Measurements from ENCODE around the gene PPP2CA. TPM values are rescaled to one million over a fixed set of nuclear protein-coding genes. Genes with fewer than 3 reads are reported as not detected.

The PPP2CA gene
- total and polyA plus RNA-seq, 2 of the 4 experiments (the other 2 are of a cell fraction), result 70.6 to 73.6 TPM

- Histone ChIP-seq H2AK5ac (ENCODE audit: low read depth, low read length) (no peak overlapping the region), H4K20me1 (ENCODE audit: insufficient read depth, low read length) (peaks cover 89% of the 10 kb centered on the region), H2BK5ac (ENCODE audit: low read depth, low read length, poor library complexity, severe bottlenecking) (no peak overlapping the region), H3K4me1 (ENCODE audit: control insufficient read depth, insufficient read depth, low read length) (peaks cover 6% of the 10 kb centered on the region), H3K27ac (ENCODE audit: insufficient read depth, low read length) (no peak overlapping the region), H2BK15ac (ENCODE audit: low read depth, low read length) (no peak overlapping the region), H3K27me3 (ENCODE audit: control insufficient read depth, insufficient read depth, low read length) (no peaks in the 10 kb centered on the region), H2AFZ (replicated peaks; ENCODE audit: low read length, poor library complexity) (no peak overlapping the region), H3K36me3 (ENCODE audit: control insufficient read depth, insufficient read depth, low read length) (peaks cover 19% of the 10 kb centered on the region), H3K9ac (ENCODE audit: low read depth, low read length) (no peak overlapping the region), H2AK9ac (replicated peaks; ENCODE audit: low read depth, low read length, poor library complexity) (no peak overlapping the region), H3K23ac (ENCODE audit: low read depth, low read length) (no peak overlapping the region), H2BK120ac (ENCODE audit: low read depth, low read length) (no peak overlapping the region), H3K9me3 (ENCODE audit: control insufficient read depth, insufficient read depth, low read length) (no peaks in the 10 kb centered on the region), H3K18ac (ENCODE audit: low read depth, low read length) (no peak overlapping the region), H3K14ac (replicated peaks; ENCODE audit: low read depth, low read length) (no peak overlapping the region), H4K5ac (ENCODE audit: low read depth, low read length) (no peak overlapping the region), H2BK20ac (ENCODE audit: low read depth, low read length) (no peak overlapping the region), H3K4me2 (ENCODE audit: low read depth, low read length) (no peak overlapping the region), H3K79me1 (ENCODE audit: low read depth in 1 of 2, low read length in 2 of 2) (peaks cover 12 to 63% of the 10 kb centered on the region in 2 experiments), H3K4ac (ENCODE audit: low read depth, low read length) (no peak overlapping the region), H4K91ac (ENCODE audit: insufficient read depth, low read depth, low read length) (no peak overlapping the region), H3K56ac (ENCODE audit: extremely low read depth, insufficient read depth, low read length) (no peak overlapping the region), H4K8ac (ENCODE audit: low read depth in 2 of 2, low read length in 2 of 2) (no peak overlapping the region), H3K4me3 (ENCODE audit: insufficient read depth, low read depth, low read length) (no peak overlapping the region), H3K9me1 (ENCODE audit: insufficient read depth, low read length) (peaks cover 9% of the 10 kb centered on the region; the same call in 1 of the 2 replicates)
- intact Hi-C loops (cut with micrococcal nuclease), result no loop called here
- in situ Hi-C loops (cut with MboI; ENCODE audit: low sequenced_read_pairs), result no loop called here
- no peak for ATAC-seq (ENCODE audit: low read depth)
- POLR2A ChIA-PET (ENCODE audit: unreplicated experiment), result no interaction called here
- no TSS peak for BruUV-seq (replicated peaks)
- DNase-seq, result no peak
- dilution Hi-C loops (cut with HindIII; ENCODE audit: low sequenced_read_pairs, unreplicated experiment), result no loop called here
- TF ChIP-seq, protein P1, sequence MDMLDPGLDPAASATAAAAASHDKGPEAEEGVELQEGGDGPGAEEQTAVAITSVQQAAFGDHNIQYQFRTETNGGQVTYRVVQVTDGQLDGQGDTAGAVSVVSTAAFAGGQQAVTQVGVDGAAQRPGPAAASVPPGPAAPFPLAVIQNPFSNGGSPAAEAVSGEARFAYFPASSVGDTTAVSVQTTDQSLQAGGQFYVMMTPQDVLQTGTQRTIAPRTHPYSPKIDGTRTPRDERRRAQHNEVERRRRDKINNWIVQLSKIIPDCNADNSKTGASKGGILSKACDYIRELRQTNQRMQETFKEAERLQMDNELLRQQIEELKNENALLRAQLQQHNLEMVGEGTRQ (IDR thresholded peaks at IDR 0.05; ENCODE audit: low read depth, low read length), result no peak
- no peak for TF ChIP-seq POLR2A (IDR thresholded peaks at IDR 0.05; ENCODE audit: low read depth, low read length)
- TF ChIP-seq MAFK (IDR thresholded peaks at IDR 0.05; ENCODE audit: low read depth, low read length), result no peak
- TF ChIP-seq RCOR1 (IDR thresholded peaks at IDR 0.05; ENCODE audit: insufficient replicate concordance, low read length), result no peak
- no peak for TF ChIP-seq RFX5 (IDR thresholded peaks at IDR 0.05; ENCODE audit: low read depth, low read length)
- no peak for TF ChIP-seq RAD21 (IDR thresholded peaks at IDR 0.05; ENCODE audit: low read length)
- no peak for TF ChIP-seq SMC3 (IDR thresholded peaks at IDR 0.05; ENCODE audit: low read depth, low read length)
- no peak for TF ChIP-seq NFE2L2 (IDR thresholded peaks at IDR 0.05; ENCODE audit: low read depth, low read length)
- no peak for TF ChIP-seq MAZ (IDR thresholded peaks at IDR 0.05; ENCODE audit: borderline replicate concordance, low read depth, low read length)
- CTCF ChIA-PET, result interaction anchor here (0.7 kb wide), 1 partner anchor 36 kb away, joined by 3 read pairs; no protein-coding TSS in a partner anchor
- 100% methylated on average over 2 of the region's 7 CpGs; no CpG with 5 or more reads in 1 of the 2 experiments for WGBS, 2 experiments (ENCODE audit: extremely low coverage in 2 of 2, insufficient read length in 1 of 2)
Measured at GRCh38 chr5:134206627-134207160, 19.2 kb downstream of the PPP2CA start.

Measured in IMR-90 (cell line).